AG10803 (cell line): ENCODE results near the gene SORBS1.
A peak's percentile ranks its signal among the peaks of the same experiment; 100 is the strongest.

Experiments
- DNase-seq: peaks from one replicate; pipeline ENCODE4 v3.0.0; 2010; ENCODE audit warnings: low read depth
- H3K4me3 ChIP-seq: 2 replicates; pipeline ENCODE4 v1.5.1; 2011; ENCODE audit warnings: mild to moderate bottlenecking, low read length, control low read depth
- CTCF ChIP-seq: conservative IDR thresholded peaks from 2 replicates; pipeline ENCODE4 v1.5.1; 2011; ENCODE audit warnings: mild to moderate bottlenecking, low read length, control low read depth, inconsistent platforms

Gene SORBS1

GRCh38 chr10:95485056-95485844 is 75.9 kb downstream of the SORBS1 start:
- no peak overlapping the region for H3K4me3 ChIP-seq
- DNase-seq: no peak
- TF ChIP-seq CTCF: no peak

- TF ChIP-seq CTCF: no peak
- DNase-seq: no peak
- H3K4me3 ChIP-seq: no peak overlapping the region
Measured at GRCh38 chr10:95482501-95483233, 78.5 kb downstream of the SORBS1 start.

- H3K4me3 ChIP-seq: no peak overlapping the region
- no peak for TF ChIP-seq CTCF
- no peak for DNase-seq
Measured at GRCh38 chr10:95480901-95481491, 80.2 kb downstream of the SORBS1 start.

- peak; percentile 24 for DNase-seq
- TF ChIP-seq CTCF: peak; percentile 32
- no peak overlapping the region for H3K4me3 ChIP-seq
Measured at GRCh38 chr10:95480102-95480900, 80.9 kb downstream of the SORBS1 start.

GRCh38 chr10:95478935-95479334 is 82.2 kb downstream of the SORBS1 start:
- H3K4me3 ChIP-seq: no peak overlapping the region
- no peak for DNase-seq
- no peak for TF ChIP-seq CTCF

- no peak for TF ChIP-seq CTCF
- no peak for DNase-seq
- no peak overlapping the region for H3K4me3 ChIP-seq
Measured at GRCh38 chr10:95478185-95478584, 83.0 kb downstream of the SORBS1 start.
